HG03521 (cell line): Measurements from ENCODE around the gene FNDC3B.

Experiments used
- ATAC-seq: cut with Tn5 transposase; IDR thresholded peaks from one replicate; pipeline ENCODE4 v1.9.1; 2021; ENCODE audit warnings: mild to moderate bottlenecking, moderate library complexity; ENCODE audit not compliant: unreplicated experiment

FNDC3B gene

DNA sequence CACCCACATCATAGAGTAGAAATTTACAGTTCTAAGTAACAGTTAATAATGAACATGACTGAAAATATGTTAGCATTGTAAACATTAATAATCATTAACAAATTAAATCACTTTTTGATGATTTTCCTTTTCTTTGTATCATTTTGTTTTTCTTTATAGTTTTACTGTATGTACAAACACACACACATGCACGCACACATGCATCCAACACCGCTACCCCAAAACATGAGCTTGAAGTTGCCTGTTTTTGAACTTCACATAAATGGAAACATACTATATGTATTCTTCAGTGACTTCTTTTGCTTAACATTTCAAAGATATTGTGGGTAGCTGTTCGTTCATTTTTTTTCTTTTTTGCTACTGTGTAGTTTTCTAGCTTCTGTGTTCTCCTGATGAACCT, 123.9 kb downstream of the FNDC3B start:
- no peak for ATAC-seq

GRCh38 chr3:172164620-172165362, 125.4 kb downstream of the FNDC3B start:
- ATAC-seq: no peak

- ATAC-seq: no peak
These were observed 126.9 kb downstream of the FNDC3B start for GRCh38 chr3:172166261-172166660.

DNA sequence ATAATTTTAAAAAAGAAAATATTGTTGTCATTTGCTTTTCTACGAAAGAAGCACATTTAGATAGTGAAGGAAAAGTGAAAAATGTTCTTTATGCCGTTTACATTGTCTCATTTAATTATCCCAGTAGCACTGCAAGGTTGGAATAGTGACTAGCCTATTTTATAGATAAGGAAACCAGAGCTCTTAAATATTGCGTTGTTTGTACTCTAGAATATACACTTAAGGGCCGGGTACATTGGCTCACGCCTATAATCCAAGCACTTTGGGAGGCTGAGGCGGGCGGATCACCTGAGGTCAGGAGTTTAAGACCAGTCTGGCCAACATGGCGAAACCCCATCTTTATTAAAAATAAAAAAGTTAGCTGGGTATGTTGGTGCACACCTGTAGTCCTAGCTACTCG, 127.5 kb downstream of the FNDC3B start:
- ATAC-seq: no peak

- no peak for ATAC-seq
These were observed 128.7 kb downstream of the FNDC3B start for GRCh38 chr3:172167892-172168648.

GRCh38 chr3:172170073-172170709, 130.8 kb downstream of the FNDC3B start:
- ATAC-seq: no peak

DNA sequence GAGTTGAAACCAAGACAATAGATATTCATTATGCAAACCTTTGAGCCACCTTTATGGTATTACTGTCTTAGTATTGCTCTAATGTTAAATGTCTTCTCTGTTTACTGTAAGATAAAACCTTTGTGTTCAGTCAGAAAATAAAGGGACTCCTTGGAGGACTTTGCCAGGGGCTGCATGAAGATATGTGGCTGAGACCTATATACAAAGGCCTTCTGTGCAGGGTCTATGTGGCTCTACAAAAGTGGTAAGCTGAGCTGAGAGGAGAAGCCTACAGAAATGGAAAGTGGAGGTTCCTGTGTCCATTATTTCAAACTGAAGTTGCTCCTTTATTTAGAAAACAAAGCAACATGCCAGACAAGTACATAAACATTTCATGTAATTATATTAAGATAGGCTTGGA, 131.5 kb downstream of the FNDC3B start:
- no peak for ATAC-seq

- no peak for ATAC-seq
These were observed 132.2 kb downstream of the FNDC3B start for GRCh38 chr3:172171396-172172075.

DNA sequence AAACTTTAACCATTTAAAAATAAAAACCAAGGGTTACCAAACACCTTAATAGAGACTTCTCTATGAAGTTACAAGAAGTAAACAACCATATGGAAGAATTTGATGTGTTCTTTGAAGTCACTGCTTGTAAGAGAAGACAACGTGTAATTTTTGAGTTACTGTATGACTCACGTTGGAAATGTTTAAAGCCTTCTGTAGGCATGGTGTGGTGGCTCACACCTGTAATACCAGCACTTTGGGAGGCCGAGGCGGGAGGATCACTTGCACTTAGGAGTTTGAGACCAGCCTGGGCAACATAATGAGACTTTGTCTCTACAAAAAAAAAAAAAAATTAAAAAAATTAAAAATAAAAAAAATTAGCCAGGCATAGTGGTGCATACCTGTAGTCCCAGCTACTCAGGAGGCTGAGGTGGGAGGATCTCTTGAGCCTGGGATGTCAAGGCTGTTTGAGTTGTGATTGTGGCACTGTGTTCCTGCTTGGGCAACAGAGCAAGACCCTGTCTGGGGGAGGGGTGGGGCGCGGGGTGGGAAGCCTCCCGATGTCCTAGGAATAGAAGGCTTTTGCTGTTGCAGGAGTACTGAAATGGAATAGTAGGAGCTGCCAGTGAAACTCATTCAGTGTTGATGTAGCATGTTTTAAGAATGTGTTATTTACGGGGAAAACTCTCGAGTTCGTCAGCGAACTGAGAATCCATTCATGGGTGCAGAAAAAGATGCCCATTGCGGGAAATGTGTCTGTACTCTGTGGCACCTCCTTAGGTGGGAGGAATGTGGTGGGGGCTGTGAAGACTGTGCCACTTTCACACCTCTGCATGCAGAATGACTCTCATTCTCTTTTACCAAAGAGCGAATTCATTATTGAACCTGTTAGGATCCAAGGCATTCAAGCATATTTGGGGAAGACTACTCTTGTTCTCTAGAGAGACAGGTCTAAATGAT, 134.2 kb downstream of the FNDC3B start:
- no peak for ATAC-seq

DNA sequence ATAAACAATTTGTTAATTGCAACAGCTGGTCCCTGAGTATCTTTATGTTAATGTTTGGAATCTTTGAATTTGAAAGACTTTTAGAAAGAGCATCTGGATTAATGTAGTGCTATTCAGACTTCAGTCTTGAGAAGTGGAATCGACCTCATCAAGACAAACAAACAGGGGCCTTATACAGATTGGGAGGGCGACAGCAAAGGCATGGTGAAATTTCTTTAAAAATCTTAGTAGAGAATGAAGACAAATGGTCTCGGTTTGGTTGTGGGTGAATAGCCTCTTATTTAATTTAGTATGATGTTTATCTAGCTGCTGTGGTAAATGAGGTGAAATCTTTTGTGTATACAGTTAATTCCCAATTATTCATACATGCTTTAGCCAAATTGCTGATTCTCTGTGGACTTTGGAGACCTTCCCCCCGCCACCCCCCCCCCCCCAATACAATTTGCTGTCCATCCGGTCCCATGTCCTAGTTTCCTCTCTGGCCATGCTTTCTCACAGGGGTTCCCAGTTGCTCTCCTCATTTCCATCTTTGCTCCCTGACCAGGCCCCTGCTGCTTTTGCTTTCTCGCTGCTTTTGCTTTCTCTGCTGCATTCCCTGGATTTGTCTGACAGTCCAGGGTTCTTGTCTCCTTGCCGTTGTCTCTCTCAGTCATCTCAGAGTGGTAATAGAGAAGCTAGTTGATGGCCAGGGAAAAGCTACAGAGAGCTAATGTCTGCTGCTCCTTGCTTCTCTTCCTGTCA, 135.3 kb downstream of the FNDC3B start:
- no peak for ATAC-seq

GRCh38 chr3:172175254-172175599, 135.8 kb downstream of the FNDC3B start:
- no peak for ATAC-seq

DNA sequence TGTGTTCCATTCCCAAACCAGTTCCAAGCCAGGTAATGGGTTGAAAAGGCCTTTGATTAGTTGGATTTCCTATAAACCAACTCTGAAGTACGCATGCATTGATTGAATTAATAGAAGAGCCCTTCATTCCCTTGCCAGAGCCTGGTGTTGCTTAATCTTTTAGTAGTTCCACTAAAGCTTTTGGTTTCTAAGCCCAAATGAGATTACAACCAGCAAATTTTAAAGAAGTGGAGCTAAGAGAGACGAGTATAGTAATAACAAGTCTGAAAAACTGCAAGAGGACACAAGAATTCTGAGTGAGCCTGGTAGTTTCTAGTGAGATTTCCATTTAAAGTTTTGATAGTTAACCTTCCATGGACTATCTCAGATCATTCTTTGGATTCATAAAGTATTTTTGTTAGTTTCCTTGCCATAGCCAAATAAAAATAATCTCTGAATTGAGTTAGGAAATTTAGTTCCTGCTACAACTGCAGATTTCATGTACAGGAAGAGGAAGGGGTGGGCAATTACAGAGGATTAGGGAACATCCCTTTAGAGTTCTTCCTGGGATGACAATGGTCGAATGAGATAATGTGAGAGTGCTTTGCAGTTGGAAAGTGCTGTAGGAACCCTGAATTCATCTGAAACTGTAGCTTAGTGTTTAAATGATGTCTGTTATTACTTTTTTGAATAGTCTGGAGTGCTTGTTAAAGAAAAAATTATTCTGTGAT, 136.8 kb downstream of the FNDC3B start:
- no peak for ATAC-seq

DNA sequence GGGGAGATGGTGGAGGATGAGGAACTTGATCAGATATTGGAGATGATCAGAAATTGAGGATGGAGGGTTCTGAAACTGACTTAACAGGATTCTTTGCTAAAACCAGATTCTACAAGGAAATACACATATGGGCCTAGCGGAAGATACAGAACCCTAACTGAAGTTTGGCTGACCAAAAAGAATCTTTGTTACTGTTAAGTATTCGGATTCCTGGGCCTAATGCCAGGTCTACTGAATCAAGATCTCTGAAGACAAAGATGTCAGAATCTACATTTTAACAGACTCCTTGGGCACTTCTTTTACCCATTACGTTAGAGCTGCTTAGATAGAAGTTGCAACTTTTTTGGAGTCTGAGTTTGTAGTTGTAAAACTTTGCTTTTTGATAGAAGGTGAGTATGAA, 137.7 kb downstream of the FNDC3B start:
- no peak for ATAC-seq

DNA sequence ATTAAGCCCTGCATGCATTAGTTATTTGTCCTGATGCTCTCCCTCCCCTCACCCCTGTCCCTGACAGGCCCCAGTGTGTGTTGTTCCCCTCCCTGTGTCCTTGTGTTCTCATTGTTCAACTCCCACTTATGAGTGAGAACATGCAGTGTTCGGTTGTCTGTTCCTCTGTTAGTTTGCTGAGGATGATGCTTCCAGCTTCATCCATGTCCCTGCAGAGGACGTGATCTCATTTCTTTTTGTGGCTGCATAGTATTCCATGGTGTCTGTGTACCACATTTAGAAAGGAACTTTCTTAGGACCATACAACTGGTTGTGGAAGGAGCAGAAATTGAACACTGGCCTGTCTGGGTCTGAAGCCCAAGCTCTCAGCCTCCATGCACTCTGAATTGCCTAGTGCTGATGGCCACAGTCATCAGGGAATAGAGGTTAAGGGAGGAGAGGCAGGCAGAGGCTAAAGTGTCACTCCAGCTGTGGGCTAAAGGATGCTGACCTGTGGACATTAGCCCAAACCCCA, 138.5 kb downstream of the FNDC3B start:
- ATAC-seq: no peak

GRCh38 chr3:172179680-172180399, 140.5 kb downstream of the FNDC3B start:
- ATAC-seq: no peak

DNA sequence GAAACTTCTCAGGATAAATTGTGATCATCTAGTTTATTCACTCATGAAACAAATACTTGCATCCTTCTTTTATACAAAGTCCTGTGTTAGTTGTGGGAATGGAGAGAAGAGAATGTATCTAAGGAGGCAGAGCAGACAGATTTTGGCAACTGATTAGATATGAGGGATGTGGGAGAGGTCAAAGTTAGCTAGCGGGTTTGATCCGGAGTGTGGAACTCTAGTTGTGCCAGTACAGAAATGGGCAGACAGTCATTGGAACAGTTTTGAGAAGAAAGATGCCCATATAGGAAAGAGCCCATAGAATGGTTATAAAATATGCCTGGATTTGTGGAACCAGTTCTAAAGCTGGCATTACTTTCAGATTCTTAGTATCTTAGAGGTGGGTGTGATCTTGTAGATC, 141.1 kb downstream of the FNDC3B start:
- ATAC-seq: no peak

GRCh38 chr3:172181932-172182586, 142.7 kb downstream of the FNDC3B start:
- no peak for ATAC-seq

- ATAC-seq: no peak
These were observed 143.4 kb downstream of the FNDC3B start for GRCh38 chr3:172182797-172183196.
